RWPE1 (cell line): ENCODE measurements around the gene USB1.

Experiments used
- CTCF ChIA-PET: fragments of 350-600 bp; sonication (Branson Sonifier 250); formaldehyde crosslinking; extraction: SDS; loops from one replicate; lab custom pipeline; 2021; lab: Yijun Ruan, JAX
- POLR2A ChIA-PET: fragments of 400-600 bp; formaldehyde crosslinking; extraction: SDS; loops from one replicate; lab custom pipeline; 2020; ENCODE audit warnings: antibody characterized with exemption; ENCODE audit not compliant: low non-redundant PET; lab: Yijun Ruan, JAX
- DNase-seq: peaks from one replicate; pipeline ENCODE4 v3.0.0; 2012; ENCODE audit warnings: low spot score
- H3K27ac ChIP-seq: fragments of 450-650 bp; 2 replicates; pipeline ENCODE4 v1.5.1; 2017
- TF ChIP-seq, protein P1 (sequence below): fragments of 450-650 bp; conservative IDR thresholded peaks from 2 replicates; pipeline ENCODE4 v1.5.1; 2017; ENCODE audit warnings: low read depth, mild to moderate bottlenecking

The USB1 gene

DNA sequence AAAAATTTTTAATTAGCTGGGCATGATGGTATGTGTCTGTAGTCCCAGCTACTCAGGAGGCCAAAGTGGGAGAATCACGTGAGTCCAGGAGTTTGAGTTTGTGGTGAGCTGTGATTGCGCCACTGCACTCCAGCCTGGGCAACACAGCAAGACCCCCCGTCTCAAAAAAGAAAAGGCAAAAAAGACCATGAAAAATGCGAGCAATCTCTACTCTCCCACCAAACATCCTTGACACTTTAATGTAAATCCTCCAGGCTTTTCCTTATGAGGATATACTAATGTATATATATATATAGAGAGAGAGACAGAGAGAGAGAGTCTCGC, 52.4 kb downstream of the USB1 start:
- POLR2A ChIA-PET = no interaction called here
- CTCF ChIA-PET = no interaction called here
- no peak for DNase-seq

DNA sequence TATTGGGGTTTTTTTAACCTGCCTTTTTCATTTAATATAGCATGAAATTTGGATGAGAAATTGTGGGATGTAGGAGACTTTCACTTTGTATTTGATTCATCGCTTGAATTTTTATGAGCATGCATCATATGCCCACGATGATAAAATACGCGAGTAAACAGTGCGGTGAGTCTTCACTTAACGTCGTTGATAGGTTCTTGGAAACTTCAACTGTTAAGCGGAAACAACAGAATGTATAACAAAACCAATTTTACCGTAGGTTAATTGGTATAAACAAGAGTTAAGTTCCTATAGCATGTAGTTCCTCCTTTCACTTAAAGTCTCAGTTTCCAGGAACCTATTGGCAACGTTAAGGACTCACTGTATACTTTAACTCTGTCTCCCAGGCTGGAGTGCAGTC, 53.1 kb downstream of the USB1 start:
- ChIA-PET CTCF (interaction anchor here (0.7 kb wide), 1 partner anchor 11 kb away, joined by 4 read pairs; no protein-coding TSS in a partner anchor), POLR2A (no interaction called here)
- no peak overlapping the region for H3K27ac ChIP-seq
- TF ChIP-seq, protein P1, sequence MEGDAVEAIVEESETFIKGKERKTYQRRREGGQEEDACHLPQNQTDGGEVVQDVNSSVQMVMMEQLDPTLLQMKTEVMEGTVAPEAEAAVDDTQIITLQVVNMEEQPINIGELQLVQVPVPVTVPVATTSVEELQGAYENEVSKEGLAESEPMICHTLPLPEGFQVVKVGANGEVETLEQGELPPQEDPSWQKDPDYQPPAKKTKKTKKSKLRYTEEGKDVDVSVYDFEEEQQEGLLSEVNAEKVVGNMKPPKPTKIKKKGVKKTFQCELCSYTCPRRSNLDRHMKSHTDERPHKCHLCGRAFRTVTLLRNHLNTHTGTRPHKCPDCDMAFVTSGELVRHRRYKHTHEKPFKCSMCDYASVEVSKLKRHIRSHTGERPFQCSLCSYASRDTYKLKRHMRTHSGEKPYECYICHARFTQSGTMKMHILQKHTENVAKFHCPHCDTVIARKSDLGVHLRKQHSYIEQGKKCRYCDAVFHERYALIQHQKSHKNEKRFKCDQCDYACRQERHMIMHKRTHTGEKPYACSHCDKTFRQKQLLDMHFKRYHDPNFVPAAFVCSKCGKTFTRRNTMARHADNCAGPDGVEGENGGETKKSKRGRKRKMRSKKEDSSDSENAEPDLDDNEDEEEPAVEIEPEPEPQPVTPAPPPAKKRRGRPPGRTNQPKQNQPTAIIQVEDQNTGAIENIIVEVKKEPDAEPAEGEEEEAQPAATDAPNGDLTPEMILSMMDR = no peak
- DNase-seq = no peak

More for the DNA sequence above, 52.4 kb downstream of the USB1 start:
- no peak overlapping the region for H3K27ac ChIP-seq
- TF ChIP-seq, protein P1 = no peak

DNA sequence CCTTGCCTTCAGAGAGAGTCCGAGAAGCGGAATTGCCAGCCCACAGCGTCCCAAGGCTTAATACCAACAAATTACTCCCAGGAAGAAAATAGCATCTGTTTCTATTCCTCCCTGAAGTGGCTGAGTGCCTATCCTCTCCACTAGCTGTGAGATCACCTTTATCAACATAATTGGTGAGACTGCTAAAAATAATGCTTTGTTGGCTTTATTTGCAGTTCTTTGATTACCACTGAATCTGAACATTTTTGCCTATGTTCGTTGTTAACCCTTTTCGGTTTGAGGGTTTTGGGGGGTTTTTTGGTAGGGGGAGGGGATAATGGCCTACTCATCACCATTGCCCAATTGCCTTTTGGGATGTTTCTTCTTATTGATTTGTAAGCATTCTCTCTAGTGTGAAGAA, 55.4 kb downstream of the USB1 start:
- DNase-seq = no peak
- POLR2A ChIA-PET = no interaction called here
- no peak overlapping the region for H3K27ac ChIP-seq
- CTCF ChIA-PET = no interaction called here
- TF ChIP-seq, protein P1 = no peak

DNA sequence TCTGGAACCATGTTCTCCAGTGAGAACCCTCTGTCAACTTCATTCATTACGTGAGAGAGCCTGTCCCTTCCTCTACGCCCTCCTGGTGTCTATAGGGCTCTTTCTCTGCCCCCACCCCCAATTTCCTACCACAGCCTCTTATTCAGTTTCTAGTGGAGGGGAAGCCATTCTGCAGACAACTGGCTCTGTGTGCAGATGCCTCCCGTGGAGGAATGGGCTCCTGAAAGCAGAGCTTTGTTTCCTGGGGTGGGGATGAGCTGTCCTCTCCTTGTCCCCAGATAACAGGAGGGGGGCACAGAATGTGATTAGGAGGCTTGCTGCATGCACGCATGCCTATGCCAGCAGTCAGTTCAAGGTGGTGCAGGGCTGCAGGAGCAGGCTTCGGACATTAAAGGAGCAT, 55.9 kb downstream of the USB1 start:
- ChIA-PET POLR2A (no interaction called here), CTCF (no interaction called here)

GRCh38 chr16:58057784-58058183, 56.6 kb downstream of the USB1 start:
- ChIA-PET POLR2A (no interaction called here), CTCF (no interaction called here)
- H3K27ac ChIP-seq = no peak overlapping the region
- DNase-seq = no peak
- TF ChIP-seq, protein P1 = no peak

More for the DNA sequence above, 55.9 kb downstream of the USB1 start:
- TF ChIP-seq, protein P1 = no peak
- H3K27ac ChIP-seq = no peak overlapping the region
- DNase-seq = no peak

DNA sequence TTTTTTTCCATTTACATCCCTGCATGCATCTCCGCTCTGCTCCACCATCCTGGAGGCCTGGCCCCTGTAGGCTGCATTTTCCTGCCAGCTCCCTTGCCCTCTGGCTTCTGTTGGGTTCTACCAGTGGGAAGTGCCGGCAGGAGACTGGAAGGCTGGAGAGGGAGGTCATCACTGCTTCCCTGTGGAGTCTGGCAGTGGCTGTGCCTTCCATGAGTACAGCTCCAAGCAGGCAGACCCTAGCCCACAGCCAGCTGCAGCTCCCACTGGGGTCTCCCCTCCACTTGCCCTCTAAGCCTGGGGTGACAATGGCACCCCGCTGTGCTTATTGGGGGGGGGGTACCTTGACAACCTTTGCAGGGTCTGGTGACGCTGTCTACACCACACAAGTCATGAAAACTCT, 61.6 kb downstream of the USB1 start:
- CTCF ChIA-PET = no interaction called here
- POLR2A ChIA-PET = no interaction called here
- H3K27ac ChIP-seq = no peak overlapping the region
- TF ChIP-seq, protein P1 = no peak
- DNase-seq = no peak

GRCh38 chr16:58063377-58064076, 62.3 kb downstream of the USB1 start:
- ChIA-PET CTCF (no interaction called here), POLR2A (no interaction called here)
- TF ChIP-seq, protein P1 = no peak
- no peak overlapping the region for H3K27ac ChIP-seq
- DNase-seq = no peak
